ENCODE results near the gene FBN3.

Gene FBN3

GRCh38 chr19:8146877-8147581, 2.4 kb downstream of the FBN3 start:
- Histone ChIP-seq H3K4me1 (ENCODE audit: control insufficient read depth, insufficient read depth, low read length) (peaks cover 6% of the 10 kb centered on the region), H3K9me3 (ENCODE audit: control insufficient read depth, low read length) (no peaks in the 10 kb centered on the region), H3K27me3 (ENCODE audit: control insufficient read depth, insufficient read depth, low read length) (peaks cover 49% of the 10 kb centered on the region), H3K4me3 (ENCODE audit: low read length) (no peak overlapping the region), H3K36me3 (ENCODE audit: control insufficient read depth, insufficient read depth, low read length) (no peaks in the 10 kb centered on the region), H3K9ac (ENCODE audit: low read length) (no peak overlapping the region)

- H3K4me1 ChIP-seq (ENCODE audit: control insufficient read depth, insufficient read depth, low read length): peaks cover 6% of the 10 kb centered on the region
- H3K9ac ChIP-seq (ENCODE audit: low read length): no peak overlapping the region
- H3K9me3 ChIP-seq (ENCODE audit: control insufficient read depth, low read length): no peaks in the 10 kb centered on the region
- H3K4me3 ChIP-seq (ENCODE audit: low read length): no peak overlapping the region
- peaks cover 33% of the 10 kb centered on the region for H3K27me3 ChIP-seq (ENCODE audit: control insufficient read depth, insufficient read depth, low read length)
- H3K36me3 ChIP-seq (ENCODE audit: control insufficient read depth, insufficient read depth, low read length): no peaks in the 10 kb centered on the region
Observed at GRCh38 chr19:8144273-8144995, 5.0 kb downstream of the FBN3 start.

- no peaks in the 10 kb centered on the region for H3K4me1 ChIP-seq (ENCODE audit: control insufficient read depth, insufficient read depth, low read length)
Observed at GRCh38 chr19:8143041-8143440, 6.4 kb downstream of the FBN3 start.

GRCh38 chr19:8142513-8142900, 6.9 kb downstream of the FBN3 start:
- H3K36me3 ChIP-seq (ENCODE audit: control insufficient read depth, insufficient read depth, low read length): no peaks in the 10 kb centered on the region
- H3K4me1 ChIP-seq (ENCODE audit: control insufficient read depth, insufficient read depth, low read length): no peaks in the 10 kb centered on the region
- no peak overlapping the region for H3K4me3 ChIP-seq (ENCODE audit: low read length)

More at GRCh38 chr19:8143041-8143440, 6.4 kb downstream of the FBN3 start:
- peaks cover 21% of the 10 kb centered on the region for H3K27me3 ChIP-seq (ENCODE audit: control insufficient read depth, insufficient read depth, low read length)
- H3K4me3 ChIP-seq (ENCODE audit: low read length): no peak overlapping the region
- no peaks in the 10 kb centered on the region for H3K9me3 ChIP-seq (ENCODE audit: control insufficient read depth, low read length)
- no peaks in the 10 kb centered on the region for H3K36me3 ChIP-seq (ENCODE audit: control insufficient read depth, insufficient read depth, low read length)
- H3K9ac ChIP-seq (ENCODE audit: low read length): no peak overlapping the region

GRCh38 chr19:8141726-8142512, 7.5 kb downstream of the FBN3 start:
- Histone ChIP-seq H3K4me1 (ENCODE audit: control insufficient read depth, insufficient read depth, low read length) (no peaks in the 10 kb centered on the region), H3K27me3 (ENCODE audit: control insufficient read depth, insufficient read depth, low read length) (peaks cover 11% of the 10 kb centered on the region), H3K9me3 (ENCODE audit: control insufficient read depth, low read length) (no peaks in the 10 kb centered on the region), H3K36me3 (ENCODE audit: control insufficient read depth, insufficient read depth, low read length) (no peaks in the 10 kb centered on the region), H3K9ac (ENCODE audit: low read length) (no peak overlapping the region), H3K4me3 (ENCODE audit: low read length) (no peak overlapping the region)

More at GRCh38 chr19:8142513-8142900, 6.9 kb downstream of the FBN3 start:
- no peaks in the 10 kb centered on the region for H3K9me3 ChIP-seq (ENCODE audit: control insufficient read depth, low read length)
- peaks cover 16% of the 10 kb centered on the region for H3K27me3 ChIP-seq (ENCODE audit: control insufficient read depth, insufficient read depth, low read length)
- no peak overlapping the region for H3K9ac ChIP-seq (ENCODE audit: low read length)

GRCh38 chr19:8138201-8138600, 11.2 kb downstream of the FBN3 start:
- H3K4me1 ChIP-seq (ENCODE audit: control insufficient read depth, insufficient read depth, low read length): no peaks in the 10 kb centered on the region
- H3K9ac ChIP-seq (ENCODE audit: low read length): no peak overlapping the region
- no peaks in the 10 kb centered on the region for H3K9me3 ChIP-seq (ENCODE audit: control insufficient read depth, low read length)
- H3K36me3 ChIP-seq (ENCODE audit: control insufficient read depth, insufficient read depth, low read length): no peaks in the 10 kb centered on the region
- H3K27me3 ChIP-seq (ENCODE audit: control insufficient read depth, insufficient read depth, low read length): no peaks in the 10 kb centered on the region
- H3K4me3 ChIP-seq (ENCODE audit: low read length): no peak overlapping the region

- Histone ChIP-seq H3K9me3 (ENCODE audit: control insufficient read depth, low read length) (no peaks in the 10 kb centered on the region), H3K36me3 (ENCODE audit: control insufficient read depth, insufficient read depth, low read length) (no peaks in the 10 kb centered on the region), H3K27me3 (ENCODE audit: control insufficient read depth, insufficient read depth, low read length) (no peaks in the 10 kb centered on the region), H3K4me3 (ENCODE audit: low read length) (no peak overlapping the region), H3K9ac (ENCODE audit: low read length) (no peak overlapping the region), H3K4me1 (ENCODE audit: control insufficient read depth, insufficient read depth, low read length) (no peaks in the 10 kb centered on the region)
Observed at GRCh38 chr19:8137425-8137824, 12.0 kb downstream of the FBN3 start.

GRCh38 chr19:8135946-8136618, 13.3 kb downstream of the FBN3 start:
- Histone ChIP-seq H3K36me3 (ENCODE audit: control insufficient read depth, insufficient read depth, low read length) (no peaks in the 10 kb centered on the region), H3K9me3 (ENCODE audit: control insufficient read depth, low read length) (no peaks in the 10 kb centered on the region), H3K4me1 (ENCODE audit: control insufficient read depth, insufficient read depth, low read length) (no peaks in the 10 kb centered on the region), H3K9ac (ENCODE audit: low read length) (no peak overlapping the region), H3K27me3 (ENCODE audit: control insufficient read depth, insufficient read depth, low read length) (no peaks in the 10 kb centered on the region), H3K4me3 (ENCODE audit: low read length) (no peak overlapping the region)

- H3K27me3 ChIP-seq (ENCODE audit: control insufficient read depth, insufficient read depth, low read length): no peaks in the 10 kb centered on the region
- H3K4me3 ChIP-seq (ENCODE audit: low read length): no peak overlapping the region
- H3K9ac ChIP-seq (ENCODE audit: low read length): no peak overlapping the region
- H3K4me1 ChIP-seq (ENCODE audit: control insufficient read depth, insufficient read depth, low read length): no peaks in the 10 kb centered on the region
- no peaks in the 10 kb centered on the region for H3K36me3 ChIP-seq (ENCODE audit: control insufficient read depth, insufficient read depth, low read length)
- H3K9me3 ChIP-seq (ENCODE audit: control insufficient read depth, low read length): no peaks in the 10 kb centered on the region
Observed at GRCh38 chr19:8132858-8133458, 16.4 kb downstream of the FBN3 start.

- Histone ChIP-seq H3K9me3 (ENCODE audit: control insufficient read depth, low read length) (no peaks in the 10 kb centered on the region), H3K9ac (ENCODE audit: low read length) (no peak overlapping the region), H3K36me3 (ENCODE audit: control insufficient read depth, insufficient read depth, low read length) (no peaks in the 10 kb centered on the region), H3K27me3 (ENCODE audit: control insufficient read depth, insufficient read depth, low read length) (no peaks in the 10 kb centered on the region), H3K4me3 (ENCODE audit: low read length) (no peak overlapping the region), H3K4me1 (ENCODE audit: control insufficient read depth, insufficient read depth, low read length) (no peaks in the 10 kb centered on the region)
Observed at GRCh38 chr19:8131517-8131916, 17.9 kb downstream of the FBN3 start.

- no peaks in the 10 kb centered on the region for H3K27me3 ChIP-seq (ENCODE audit: control insufficient read depth, insufficient read depth, low read length)
- no peak overlapping the region for H3K4me3 ChIP-seq (ENCODE audit: low read length)
- no peaks in the 10 kb centered on the region for H3K36me3 ChIP-seq (ENCODE audit: control insufficient read depth, insufficient read depth, low read length)
- no peaks in the 10 kb centered on the region for H3K9me3 ChIP-seq (ENCODE audit: control insufficient read depth, low read length)
- no peaks in the 10 kb centered on the region for H3K4me1 ChIP-seq (ENCODE audit: control insufficient read depth, insufficient read depth, low read length)
- no peak overlapping the region for H3K9ac ChIP-seq (ENCODE audit: low read length)
Observed at GRCh38 chr19:8129061-8129618, 20.3 kb downstream of the FBN3 start.

All from mucosa of stomach (tissue), 1 donor.